ENCODE results near the gene ALCAM.

The ALCAM gene

GRCh38 chr3:105553851-105554250, 187.1 kb downstream of the ALCAM start:
- Histone ChIP-seq H3K27ac (ENCODE audit: low read depth, low read length) (no peak overlapping the region), H3K9ac (ENCODE audit: low read length) (no peak overlapping the region), H3K9me3 (ENCODE audit: control insufficient read depth, insufficient read depth, low read depth, low read length) (no peaks in the 10 kb centered on the region), H3K27me3 (ENCODE audit: control insufficient read depth, insufficient read depth, low read length) (no peaks in the 10 kb centered on the region), H3K4me1 (ENCODE audit: control insufficient read depth, insufficient read depth, low read length) (no peaks in the 10 kb centered on the region; the same call in 1 of the 2 replicates), H3K4me3 (ENCODE audit: low read depth, low read length) (no peak overlapping the region), H3K36me3 (ENCODE audit: control insufficient read depth, insufficient read depth, low read length) (peaks cover 8% of the 10 kb centered on the region)

GRCh38 chr3:105555206-105555605, 188.5 kb downstream of the ALCAM start:
- no peaks in the 10 kb centered on the region for H3K9me3 ChIP-seq (ENCODE audit: control insufficient read depth, insufficient read depth, low read depth, low read length)
- no peak overlapping the region for H3K4me3 ChIP-seq (ENCODE audit: low read depth, low read length)
- H3K9ac ChIP-seq (ENCODE audit: low read length) = no peak overlapping the region
- no peak overlapping the region for H3K27ac ChIP-seq (ENCODE audit: low read depth, low read length)
- no peaks in the 10 kb centered on the region for H3K27me3 ChIP-seq (ENCODE audit: control insufficient read depth, insufficient read depth, low read length)
- peaks cover 8% of the 10 kb centered on the region for H3K36me3 ChIP-seq (ENCODE audit: control insufficient read depth, insufficient read depth, low read length)
- H3K4me1 ChIP-seq (ENCODE audit: control insufficient read depth, insufficient read depth, low read length) = no peaks in the 10 kb centered on the region; the same call in 1 of the 2 replicates

- no peak overlapping the region for H3K27ac ChIP-seq (ENCODE audit: low read depth, low read length)
- H3K9me3 ChIP-seq (ENCODE audit: control insufficient read depth, insufficient read depth, low read depth, low read length) = no peaks in the 10 kb centered on the region
- H3K27me3 ChIP-seq (ENCODE audit: control insufficient read depth, insufficient read depth, low read length) = no peaks in the 10 kb centered on the region
- no peak overlapping the region for H3K9ac ChIP-seq (ENCODE audit: low read length)
- no peak overlapping the region for H3K4me3 ChIP-seq (ENCODE audit: low read depth, low read length)
- H3K4me1 ChIP-seq (ENCODE audit: control insufficient read depth, insufficient read depth, low read length) = no peaks in the 10 kb centered on the region; the same call in 1 of the 2 replicates
- no peaks in the 10 kb centered on the region for H3K36me3 ChIP-seq (ENCODE audit: control insufficient read depth, insufficient read depth, low read length)
These were observed 193.1 kb downstream of the ALCAM start for GRCh38 chr3:105559856-105560255.

GRCh38 chr3:105561876-105562275, 195.2 kb downstream of the ALCAM start:
- Histone ChIP-seq H3K9me3 (ENCODE audit: control insufficient read depth, insufficient read depth, low read depth, low read length) (no peaks in the 10 kb centered on the region), H3K4me1 (ENCODE audit: control insufficient read depth, insufficient read depth, low read length) (no peaks in the 10 kb centered on the region; the same call in 1 of the 2 replicates), H3K4me3 (ENCODE audit: low read depth, low read length) (no peak overlapping the region), H3K27me3 (ENCODE audit: control insufficient read depth, insufficient read depth, low read length) (no peaks in the 10 kb centered on the region), H3K27ac (ENCODE audit: low read depth, low read length) (no peak overlapping the region), H3K9ac (ENCODE audit: low read length) (no peak overlapping the region), H3K36me3 (ENCODE audit: control insufficient read depth, insufficient read depth, low read length) (no peaks in the 10 kb centered on the region)

- Histone ChIP-seq H3K36me3 (ENCODE audit: control insufficient read depth, insufficient read depth, low read length) (no peaks in the 10 kb centered on the region), H3K27ac (ENCODE audit: low read depth, low read length) (no peak overlapping the region), H3K27me3 (ENCODE audit: control insufficient read depth, insufficient read depth, low read length) (no peaks in the 10 kb centered on the region), H3K4me3 (ENCODE audit: low read depth, low read length) (no peak overlapping the region), H3K9me3 (ENCODE audit: control insufficient read depth, insufficient read depth, low read depth, low read length) (no peaks in the 10 kb centered on the region), H3K9ac (ENCODE audit: low read length) (no peak overlapping the region), H3K4me1 (ENCODE audit: control insufficient read depth, insufficient read depth, low read length) (no peaks in the 10 kb centered on the region)
These were observed 198.0 kb downstream of the ALCAM start for GRCh38 chr3:105564546-105565288.

GRCh38 chr3:105571005-105571404, 204.3 kb downstream of the ALCAM start:
- no peak overlapping the region for H3K9ac ChIP-seq (ENCODE audit: low read length)
- H3K4me3 ChIP-seq (ENCODE audit: low read depth, low read length) = no peak overlapping the region
- no peaks in the 10 kb centered on the region; the same call in 1 of the 2 replicates for H3K36me3 ChIP-seq (ENCODE audit: control insufficient read depth, insufficient read depth, low read length)
- no peak overlapping the region for H3K27ac ChIP-seq (ENCODE audit: low read depth, low read length)
- H3K27me3 ChIP-seq (ENCODE audit: control insufficient read depth, insufficient read depth, low read length) = no peaks in the 10 kb centered on the region
- H3K4me1 ChIP-seq (ENCODE audit: control insufficient read depth, insufficient read depth, low read length) = no peaks in the 10 kb centered on the region
- H3K9me3 ChIP-seq (ENCODE audit: control insufficient read depth, insufficient read depth, low read depth, low read length) = no peaks in the 10 kb centered on the region

- no peaks in the 10 kb centered on the region for H3K27me3 ChIP-seq (ENCODE audit: control insufficient read depth, insufficient read depth, low read length)
- H3K36me3 ChIP-seq (ENCODE audit: control insufficient read depth, insufficient read depth, low read length) = no peaks in the 10 kb centered on the region; the same call in 1 of the 2 replicates
- H3K4me1 ChIP-seq (ENCODE audit: control insufficient read depth, insufficient read depth, low read length) = no peaks in the 10 kb centered on the region
- no peak overlapping the region for H3K9ac ChIP-seq (ENCODE audit: low read length)
- H3K9me3 ChIP-seq (ENCODE audit: control insufficient read depth, insufficient read depth, low read depth, low read length) = no peaks in the 10 kb centered on the region
- H3K4me3 ChIP-seq (ENCODE audit: low read depth, low read length) = no peak overlapping the region
- no peak overlapping the region for H3K27ac ChIP-seq (ENCODE audit: low read depth, low read length)
These were observed 205.8 kb downstream of the ALCAM start for GRCh38 chr3:105572501-105572900.

- Histone ChIP-seq H3K27ac (ENCODE audit: low read depth, low read length) (no peak overlapping the region), H3K4me1 (ENCODE audit: control insufficient read depth, insufficient read depth, low read length) (no peaks in the 10 kb centered on the region), H3K9me3 (ENCODE audit: control insufficient read depth, insufficient read depth, low read depth, low read length) (0 out of 2 replicates have a peak, but pooled peaks cover 2% of the 10 kb centered on the region), H3K27me3 (ENCODE audit: control insufficient read depth, insufficient read depth, low read length) (no peaks in the 10 kb centered on the region), H3K9ac (ENCODE audit: low read length) (no peak overlapping the region), H3K36me3 (ENCODE audit: control insufficient read depth, insufficient read depth, low read length) (no peaks in the 10 kb centered on the region), H3K4me3 (ENCODE audit: low read depth, low read length) (no peak overlapping the region)
These were observed 212.7 kb downstream of the ALCAM start for GRCh38 chr3:105579439-105579838.

- H3K36me3 ChIP-seq (ENCODE audit: control insufficient read depth, insufficient read depth, low read length) = no peaks in the 10 kb centered on the region
- no peak overlapping the region for H3K4me3 ChIP-seq (ENCODE audit: low read depth, low read length)
- H3K27me3 ChIP-seq (ENCODE audit: control insufficient read depth, insufficient read depth, low read length) = no peaks in the 10 kb centered on the region
- H3K9me3 ChIP-seq (ENCODE audit: control insufficient read depth, insufficient read depth, low read depth, low read length) = 0 out of 2 replicates have a peak, but pooled peaks cover 2% of the 10 kb centered on the region
- no peak overlapping the region for H3K27ac ChIP-seq (ENCODE audit: low read depth, low read length)
- no peak overlapping the region for H3K9ac ChIP-seq (ENCODE audit: low read length)
- H3K4me1 ChIP-seq (ENCODE audit: control insufficient read depth, insufficient read depth, low read length) = no peaks in the 10 kb centered on the region
These were observed 213.7 kb downstream of the ALCAM start for GRCh38 chr3:105580296-105580965.

- H3K27ac ChIP-seq (ENCODE audit: low read depth, low read length) = no peak overlapping the region
- no peaks in the 10 kb centered on the region for H3K4me1 ChIP-seq (ENCODE audit: control insufficient read depth, insufficient read depth, low read length)
- H3K27me3 ChIP-seq (ENCODE audit: control insufficient read depth, insufficient read depth, low read length) = no peaks in the 10 kb centered on the region
- H3K9ac ChIP-seq (ENCODE audit: low read length) = no peak overlapping the region
- no peak overlapping the region for H3K4me3 ChIP-seq (ENCODE audit: low read depth, low read length)
- H3K36me3 ChIP-seq (ENCODE audit: control insufficient read depth, insufficient read depth, low read length) = no peaks in the 10 kb centered on the region
- H3K9me3 ChIP-seq (ENCODE audit: control insufficient read depth, insufficient read depth, low read depth, low read length) = 0 out of 2 replicates have a peak, but pooled peaks cover 2% of the 10 kb centered on the region
These were observed 215.3 kb downstream of the ALCAM start for GRCh38 chr3:105582015-105582414.
